Endothelial cell of coronary artery (primary cell): Measurements from ENCODE around the gene SF3A1. TPM values are rescaled to one million over a fixed set of nuclear protein-coding genes. Genes with fewer than 3 reads are reported as not detected.

Source experiments
- total RNA-seq: library from RNA; depleted of rRNA; stranded (reverse); fragments of >200 nt; gene quantifications from 2 replicates; pipeline ENCODE4 v1.2.3, GENCODE V29; 2014

SF3A1 gene, protein sequence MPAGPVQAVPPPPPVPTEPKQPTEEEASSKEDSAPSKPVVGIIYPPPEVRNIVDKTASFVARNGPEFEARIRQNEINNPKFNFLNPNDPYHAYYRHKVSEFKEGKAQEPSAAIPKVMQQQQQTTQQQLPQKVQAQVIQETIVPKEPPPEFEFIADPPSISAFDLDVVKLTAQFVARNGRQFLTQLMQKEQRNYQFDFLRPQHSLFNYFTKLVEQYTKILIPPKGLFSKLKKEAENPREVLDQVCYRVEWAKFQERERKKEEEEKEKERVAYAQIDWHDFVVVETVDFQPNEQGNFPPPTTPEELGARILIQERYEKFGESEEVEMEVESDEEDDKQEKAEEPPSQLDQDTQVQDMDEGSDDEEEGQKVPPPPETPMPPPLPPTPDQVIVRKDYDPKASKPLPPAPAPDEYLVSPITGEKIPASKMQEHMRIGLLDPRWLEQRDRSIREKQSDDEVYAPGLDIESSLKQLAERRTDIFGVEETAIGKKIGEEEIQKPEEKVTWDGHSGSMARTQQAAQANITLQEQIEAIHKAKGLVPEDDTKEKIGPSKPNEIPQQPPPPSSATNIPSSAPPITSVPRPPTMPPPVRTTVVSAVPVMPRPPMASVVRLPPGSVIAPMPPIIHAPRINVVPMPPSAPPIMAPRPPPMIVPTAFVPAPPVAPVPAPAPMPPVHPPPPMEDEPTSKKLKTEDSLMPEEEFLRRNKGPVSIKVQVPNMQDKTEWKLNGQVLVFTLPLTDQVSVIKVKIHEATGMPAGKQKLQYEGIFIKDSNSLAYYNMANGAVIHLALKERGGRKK
- total RNA-seq = 23.3 and 28.0 TPM in 2 replicates

DNA sequence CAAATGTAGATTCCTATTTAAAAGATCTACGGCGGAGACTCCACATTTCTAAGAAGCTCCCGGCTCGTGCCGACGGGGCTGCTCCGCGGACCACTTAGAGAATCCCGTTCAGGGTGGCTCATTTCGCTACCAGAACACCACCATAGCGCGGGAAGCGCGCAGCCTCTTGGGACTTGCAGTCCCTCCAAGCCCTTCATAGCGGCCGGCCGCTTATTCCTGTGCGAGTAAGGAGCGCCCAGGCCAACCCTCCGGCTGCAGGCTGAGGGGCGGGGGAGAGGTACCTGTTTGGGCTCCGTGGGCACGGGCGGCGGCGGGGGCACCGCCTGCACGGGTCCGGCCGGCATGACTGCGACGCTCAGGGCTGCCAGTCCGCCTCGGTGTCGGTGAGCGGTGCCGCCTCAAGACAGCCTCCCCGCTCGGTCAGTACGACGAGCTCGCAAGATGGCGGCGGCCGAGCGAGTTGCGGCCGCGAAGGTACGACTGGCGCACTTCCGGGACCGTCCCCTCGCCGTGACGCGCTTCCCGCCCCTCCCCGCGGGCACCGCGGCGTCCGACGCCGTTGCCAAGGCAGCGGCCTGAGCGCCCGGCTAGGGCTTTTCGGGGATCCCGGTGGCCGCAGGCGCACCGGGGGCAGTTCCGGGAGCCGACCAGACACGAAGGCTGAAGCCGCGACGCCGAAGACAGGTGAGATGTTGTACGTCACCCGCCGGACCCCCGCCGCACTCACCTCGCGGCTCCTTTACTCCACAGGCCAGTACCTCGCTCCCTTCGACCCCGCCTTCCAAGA lies at the start of gene SF3A1, which contains the start of gene CCDC157:
SF3A1 (minus strand) TSS at position 446 of the 787 bp plus-strand sequence; CDS start at position 344, 102 bp downstream.
CCDC157 (plus strand) TSS at position 559 of the 787 bp plus-strand sequence. CDS start 8,994 bp downstream, outside the sequence.

GRCh38 chr22:30396871-30397655 lies 40.4 kb upstream of the SF3A1 start, which contains the start of gene SEC14L2:
SEC14L2 (plus strand) TSS chr22:30397018; CDS start chr22:30397117, 99 bp downstream.

GRCh38 chr22:30386960-30387827 lies 30.5 kb upstream of the SF3A1 start, which contains the start of gene RNF215:
RNF215 (minus strand) TSS chr22:30387411; CDS start chr22:30387313, 98 bp downstream.

GRCh38 chr22:30326706-30327362 lies 29.9 kb downstream of the SF3A1 start, which contains the start of gene TBC1D10A:
TBC1D10A (minus strand) TSS chr22:30326941; CDS start chr22:30326881, 60 bp downstream.

GRCh38 chr22:30289141-30289979 lies 67.3 kb downstream of the SF3A1 start, which contains the start of gene CASTOR1:
CASTOR1 (minus strand) TSS chr22:30289505; CDS start chr22:30289497, 8 bp downstream.

Other genes with a start within 250 kb of the SF3A1 start
- 0.36 and 2.0 TPM in 2 replicates for gene LIF, start 110.1 kb downstream of the SF3A1 start, total RNA-seq
- not detected in 2 replicates for gene OSM, start 90.0 kb downstream of the SF3A1 start, total RNA-seq
- gene CASTOR1, start 67.4 kb downstream of the SF3A1 start, total RNA-seq = 6.7 and 9.9 TPM in 2 replicates
- 6.1 and 7.6 TPM in 2 replicates for gene TBC1D10A, start 30.0 kb downstream of the SF3A1 start, total RNA-seq
- 1.0 and 1.2 TPM in 2 replicates for gene CCDC157, start 113 bp upstream of the SF3A1 start, total RNA-seq
- gene RNF215, start 30.5 kb upstream of the SF3A1 start, total RNA-seq = 20.4 and 24.8 TPM in 2 replicates
- gene SEC14L2, start 40.1 kb upstream of the SF3A1 start, total RNA-seq = 17.6 and 29.0 TPM in 2 replicates
- gene MTFP1, start 68.9 kb upstream of the SF3A1 start, total RNA-seq = 31.8 and 32.6 TPM in 2 replicates
- not detected in 2 replicates for gene SEC14L3, start 115.1 kb upstream of the SF3A1 start, total RNA-seq
- not detected in 2 replicates for gene SEC14L4, start 148.8 kb upstream of the SF3A1 start, total RNA-seq
- gene SEC14L6, start 189.8 kb upstream of the SF3A1 start, total RNA-seq = under 0.01 TPM in 1 of 2 replicates, not detected in the other
- gene GAL3ST1, start 217.8 kb upstream of the SF3A1 start, total RNA-seq = under 0.01 TPM in 1 of 2 replicates, not detected in the other
- gene PES1, start 235.0 kb upstream of the SF3A1 start, total RNA-seq = 97.1 and 115 TPM in 2 replicates